WI38 (cell line): Measurements from ENCODE around the gene CDK11A.
"Not testable (repeated sequence)": the region's sequence is repeated elsewhere in the genome, so short reads cannot be mapped to it uniquely, and the experiment has no call there.

Source experiments
- H3K4me3 ChIP-seq: 2 replicates; pipeline ENCODE4 v1.5.1; 2011; ENCODE audit warnings: low read depth, mild to moderate bottlenecking, control low read depth, low read length
- CTCF ChIP-seq: IDR thresholded peaks from 2 replicates; pipeline ENCODE4 v1.5.1; 2012; ENCODE audit warnings: low read depth, mild to moderate bottlenecking, control low read depth, low read length

The CDK11A gene

GRCh38 chr1:1732381-1732780, 8.2 kb upstream of the CDK11A start:
- no peak overlapping the region for H3K4me3 ChIP-seq
- TF ChIP-seq CTCF = no peak

- TF ChIP-seq CTCF = no peak
- H3K4me3 ChIP-seq = no peak overlapping the region
Observed at GRCh38 chr1:1730870-1731269, 6.7 kb upstream of the CDK11A start.

GRCh38 chr1:1730230-1730629, 6.1 kb upstream of the CDK11A start:
- H3K4me3 ChIP-seq = not testable (repeated sequence)

- not testable (repeated sequence) for H3K4me3 ChIP-seq
Observed at GRCh38 chr1:1729116-1729816, 5.1 kb upstream of the CDK11A start.

GRCh38 chr1:1728308-1729005, 4.3 kb upstream of the CDK11A start:
- H3K4me3 ChIP-seq = peak overlapping the region; percentile 24; the same call in 1 of the 2 replicates

GRCh38 chr1:1727131-1727651, 3.0 kb upstream of the CDK11A start:
- not testable (repeated sequence) for H3K4me3 ChIP-seq

- not testable (repeated sequence) for H3K4me3 ChIP-seq
Observed at GRCh38 chr1:1726088-1726487, 1.9 kb upstream of the CDK11A start.

GRCh38 chr1:1721201-1721600, 3.0 kb downstream of the CDK11A start:
- no peak overlapping the region for H3K4me3 ChIP-seq
- TF ChIP-seq CTCF = no peak

GRCh38 chr1:1715109-1715883, 8.9 kb downstream of the CDK11A start:
- not testable (repeated sequence) for H3K4me3 ChIP-seq

- not testable (repeated sequence) for H3K4me3 ChIP-seq
Observed at GRCh38 chr1:1707897-1708296, 16.3 kb downstream of the CDK11A start.

- H3K4me3 ChIP-seq = not testable (repeated sequence)
Observed at GRCh38 chr1:1707241-1707640, 16.9 kb downstream of the CDK11A start.

- not testable (repeated sequence) for H3K4me3 ChIP-seq
Observed at GRCh38 chr1:1705623-1706022, 18.5 kb downstream of the CDK11A start.

- H3K4me3 ChIP-seq = not testable (repeated sequence)
Observed at GRCh38 chr1:1704284-1704957, 19.7 kb downstream of the CDK11A start.
